ENCODE measurements around the gene RGS12.
A peak's percentile ranks its signal among the peaks of the same experiment; 100 is the strongest.

The RGS12 gene

DNA sequence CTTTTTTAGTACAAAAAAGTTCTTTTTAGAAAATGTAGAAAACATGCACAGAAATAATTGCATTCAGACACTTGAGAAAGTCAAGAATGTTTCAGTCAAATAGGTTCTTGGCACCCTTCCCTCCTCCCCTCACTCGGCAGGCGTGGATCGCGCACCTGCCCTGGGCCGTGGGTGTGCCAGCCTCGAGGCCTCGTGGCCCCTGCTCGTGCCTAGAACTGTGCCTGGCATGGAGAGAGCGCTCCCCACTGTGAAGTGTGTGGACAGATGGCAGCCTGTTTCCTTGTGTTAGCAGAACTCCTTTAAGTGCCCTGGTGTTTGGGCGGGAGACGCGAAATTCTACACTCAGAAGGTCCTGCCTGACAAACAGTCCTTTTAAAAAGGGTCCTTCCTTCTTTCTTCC lies 14.7 kb downstream of the RGS12 start:
- TF ChIP-seq, protein P1, sequence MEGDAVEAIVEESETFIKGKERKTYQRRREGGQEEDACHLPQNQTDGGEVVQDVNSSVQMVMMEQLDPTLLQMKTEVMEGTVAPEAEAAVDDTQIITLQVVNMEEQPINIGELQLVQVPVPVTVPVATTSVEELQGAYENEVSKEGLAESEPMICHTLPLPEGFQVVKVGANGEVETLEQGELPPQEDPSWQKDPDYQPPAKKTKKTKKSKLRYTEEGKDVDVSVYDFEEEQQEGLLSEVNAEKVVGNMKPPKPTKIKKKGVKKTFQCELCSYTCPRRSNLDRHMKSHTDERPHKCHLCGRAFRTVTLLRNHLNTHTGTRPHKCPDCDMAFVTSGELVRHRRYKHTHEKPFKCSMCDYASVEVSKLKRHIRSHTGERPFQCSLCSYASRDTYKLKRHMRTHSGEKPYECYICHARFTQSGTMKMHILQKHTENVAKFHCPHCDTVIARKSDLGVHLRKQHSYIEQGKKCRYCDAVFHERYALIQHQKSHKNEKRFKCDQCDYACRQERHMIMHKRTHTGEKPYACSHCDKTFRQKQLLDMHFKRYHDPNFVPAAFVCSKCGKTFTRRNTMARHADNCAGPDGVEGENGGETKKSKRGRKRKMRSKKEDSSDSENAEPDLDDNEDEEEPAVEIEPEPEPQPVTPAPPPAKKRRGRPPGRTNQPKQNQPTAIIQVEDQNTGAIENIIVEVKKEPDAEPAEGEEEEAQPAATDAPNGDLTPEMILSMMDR (IDR thresholded peaks at IDR 0.05; ENCODE audit: low read depth, low read length), result no peak
- Histone ChIP-seq H3K4me1 (peaks cover 20% of the 10 kb centered on the region), H3K36me3 (no peaks in the 10 kb centered on the region), H3K27me3 (no peaks in the 10 kb centered on the region), H3K4me3 (ENCODE audit: low read depth, low read length) (no peak overlapping the region), H3K9me3 (no peaks in the 10 kb centered on the region)
- peak; percentile 4 for DNase-seq

DNA sequence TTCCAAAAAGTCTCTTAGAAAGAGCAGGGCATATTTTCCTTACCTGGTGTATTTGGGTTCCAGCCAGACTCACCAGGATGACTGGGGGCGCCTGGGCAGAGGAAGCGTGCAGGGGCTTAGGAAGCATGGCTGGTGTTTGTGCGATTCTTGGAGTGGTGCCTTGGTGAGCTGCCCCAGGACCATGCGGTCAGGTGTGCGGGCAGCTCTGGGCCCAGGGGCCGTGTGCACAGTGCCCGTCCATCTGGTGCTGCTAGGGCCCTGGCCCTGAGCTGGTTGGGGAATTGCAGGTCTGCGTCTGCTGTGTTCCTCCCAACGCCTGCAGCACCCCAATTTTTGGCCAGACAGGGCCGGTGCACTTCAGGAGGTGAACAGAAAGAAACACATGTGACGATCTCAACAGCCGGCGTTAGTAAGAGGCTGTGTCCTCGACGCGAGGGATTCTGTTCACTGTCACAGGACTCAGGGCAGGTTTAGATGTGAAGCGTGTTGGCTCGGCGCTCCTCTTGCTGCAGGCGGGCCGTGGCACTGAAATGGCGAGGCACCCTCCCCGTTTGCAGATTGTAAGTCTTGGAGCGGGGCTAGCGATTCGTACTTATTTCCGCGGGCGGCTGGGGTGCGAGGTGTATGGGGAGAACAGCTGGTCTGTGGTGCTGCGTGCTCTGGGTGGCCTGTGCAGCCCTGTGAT lies 15.2 kb downstream of the RGS12 start:
- TF ChIP-seq, protein P1 (IDR thresholded peaks at IDR 0.05; ENCODE audit: low read depth, low read length), result no peak
- H3K9me3 ChIP-seq, result no peaks in the 10 kb centered on the region
- H3K4me1 ChIP-seq, result peaks cover 20% of the 10 kb centered on the region
- no peaks in the 10 kb centered on the region for H3K27me3 ChIP-seq
- H3K36me3 ChIP-seq, result no peaks in the 10 kb centered on the region
- DNase-seq, result peak; percentile 4
- no peak overlapping the region for H3K4me3 ChIP-seq (ENCODE audit: low read depth, low read length)

DNA sequence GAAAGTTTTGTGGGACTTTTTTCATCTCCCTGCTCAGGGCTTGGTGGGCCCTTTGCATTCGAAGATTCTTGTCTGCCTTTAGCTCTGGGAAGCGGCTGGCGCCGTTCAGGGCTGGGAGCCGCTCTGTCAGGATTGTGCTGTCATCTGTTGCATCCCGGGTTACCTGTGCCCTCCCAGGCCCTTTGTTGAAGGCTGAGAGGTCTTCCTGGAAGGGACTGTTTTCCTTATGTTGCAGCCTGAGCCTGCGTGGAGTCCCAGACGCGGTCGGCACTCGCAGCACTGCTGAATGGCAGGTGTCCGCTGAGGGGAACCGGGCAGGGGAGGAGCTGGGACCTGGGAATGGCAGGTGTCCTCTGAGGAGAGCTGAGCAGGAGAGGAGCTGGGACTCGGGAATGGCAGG lies 15.9 kb downstream of the RGS12 start:
- Histone ChIP-seq H3K4me3 (ENCODE audit: low read depth, low read length) (no peak overlapping the region), H3K27me3 (no peaks in the 10 kb centered on the region), H3K36me3 (no peaks in the 10 kb centered on the region), H3K4me1 (peaks cover 20% of the 10 kb centered on the region), H3K9me3 (no peaks in the 10 kb centered on the region)
- peak; percentile 2 for DNase-seq
- TF ChIP-seq, protein P1 (IDR thresholded peaks at IDR 0.05; ENCODE audit: low read depth, low read length), result no peak

DNA sequence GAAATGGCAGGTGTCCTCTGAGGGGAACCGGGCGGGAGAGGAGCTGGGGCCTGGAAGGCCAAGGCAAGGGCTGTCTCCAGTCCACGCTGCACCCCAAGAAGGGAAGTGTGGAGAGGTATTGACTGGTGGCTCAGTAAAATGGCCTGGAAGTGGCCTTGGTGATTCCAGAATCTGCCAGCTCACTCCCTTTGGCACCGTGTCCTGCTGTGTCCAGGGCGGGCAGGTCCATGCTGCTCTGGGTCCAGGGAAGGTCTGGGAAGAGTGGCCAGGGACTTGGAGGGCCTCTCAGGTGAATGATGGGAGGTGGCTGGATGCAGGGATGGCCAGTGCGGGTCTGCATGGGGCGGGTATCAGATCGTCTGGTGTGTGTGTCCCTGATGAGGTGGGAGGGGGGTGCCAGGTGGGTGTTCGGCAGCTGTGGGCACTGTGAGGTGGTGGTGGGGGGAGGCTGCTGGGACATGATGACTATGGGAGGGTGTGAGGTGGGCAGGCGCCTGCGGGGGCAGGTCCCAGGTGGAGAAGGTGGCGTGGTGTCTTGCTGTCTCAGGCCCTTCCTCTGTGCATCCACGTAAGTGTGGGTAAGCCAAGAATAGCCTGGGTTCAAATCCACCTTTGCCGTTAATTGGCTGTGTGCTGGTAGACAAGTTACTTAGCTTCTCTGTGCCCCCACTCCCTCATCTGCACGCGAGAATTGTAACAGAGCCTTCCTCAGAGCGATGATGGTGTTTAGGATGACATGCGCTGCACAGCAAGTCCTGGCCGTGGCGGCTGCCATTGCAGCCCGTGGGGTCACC lies 17.7 kb downstream of the RGS12 start:
- no peaks in the 10 kb centered on the region for H3K27me3 ChIP-seq
- peaks cover 5% of the 10 kb centered on the region for H3K4me1 ChIP-seq
- TF ChIP-seq, protein P1 (IDR thresholded peaks at IDR 0.05; ENCODE audit: low read depth, low read length), result no peak
- DNase-seq, result peak; percentile 6
- no peaks in the 10 kb centered on the region for H3K36me3 ChIP-seq
- H3K9me3 ChIP-seq, result no peaks in the 10 kb centered on the region
- H3K4me3 ChIP-seq (ENCODE audit: low read depth, low read length), result no peak overlapping the region

DNA sequence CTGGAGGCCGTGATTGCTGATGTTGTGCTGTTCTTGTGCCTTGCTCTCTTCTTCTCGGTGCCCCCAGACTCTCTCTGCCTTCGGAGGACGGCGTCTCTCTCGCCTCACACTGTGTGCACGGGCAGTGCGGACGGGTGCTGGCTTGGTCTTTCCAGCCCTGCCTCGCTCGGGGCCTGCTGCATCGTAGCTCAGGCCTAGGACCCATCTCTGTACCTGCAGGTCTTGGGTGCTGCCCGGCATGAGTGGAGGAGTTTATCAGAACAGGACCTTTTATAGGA lies 18.2 kb downstream of the RGS12 start:
- Histone ChIP-seq H3K36me3 (no peaks in the 10 kb centered on the region), H3K27me3 (no peaks in the 10 kb centered on the region), H3K4me1 (no peaks in the 10 kb centered on the region; the same call in 1 of the 2 replicates), H3K9me3 (no peaks in the 10 kb centered on the region), H3K4me3 (ENCODE audit: low read depth, low read length) (no peak overlapping the region)
- TF ChIP-seq, protein P1 (IDR thresholded peaks at IDR 0.05; ENCODE audit: low read depth, low read length), result no peak
- DNase-seq, result peak; percentile 2

Measured in BE2C (cell line).